ENCODE results near the gene ZNF598.

GRCh38 chr16:2045965-2046892, 36.6 kb upstream of the ZNF598 start:
- TF ChIP-seq CTCF (IDR thresholded peaks at IDR 0.05) = no peak
- no peak for TF ChIP-seq POLR2A (IDR thresholded peaks at IDR 0.05)
